Stimulated activated CD8-positive, alpha-beta memory T cell treated with anti-CD3 and anti-CD28 coated beads, Interleukin-7, amount 100 ng/mL, for 24 hours (primary cell): Measurements from ENCODE around the gene CPLX3.

Experiments
- DNase-seq: peaks from one replicate; pipeline ENCODE4 v3.0.0-alpha.2; 2020; ENCODE audit warnings: low read depth

CPLX3 gene

DNA sequence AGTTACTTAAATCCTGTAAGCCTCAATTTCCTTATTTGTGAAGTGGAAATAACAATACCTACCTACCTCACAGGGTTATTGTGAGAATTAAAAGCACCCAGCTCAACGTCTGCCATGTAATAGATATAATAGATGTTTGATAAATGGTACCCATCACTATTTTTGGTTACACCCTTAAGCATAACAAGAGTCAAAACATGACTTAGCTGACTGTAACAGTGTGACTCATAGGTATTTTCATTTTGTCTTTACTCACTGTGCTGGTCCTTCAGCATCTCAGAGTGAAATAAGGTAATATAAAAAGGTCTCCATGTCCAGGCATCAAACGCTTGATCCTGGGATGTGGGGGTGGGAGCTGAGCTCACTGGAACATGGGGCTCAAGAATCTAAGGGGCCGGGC, 3.1 kb downstream of the CPLX3 start:
- no peak for DNase-seq

DNA sequence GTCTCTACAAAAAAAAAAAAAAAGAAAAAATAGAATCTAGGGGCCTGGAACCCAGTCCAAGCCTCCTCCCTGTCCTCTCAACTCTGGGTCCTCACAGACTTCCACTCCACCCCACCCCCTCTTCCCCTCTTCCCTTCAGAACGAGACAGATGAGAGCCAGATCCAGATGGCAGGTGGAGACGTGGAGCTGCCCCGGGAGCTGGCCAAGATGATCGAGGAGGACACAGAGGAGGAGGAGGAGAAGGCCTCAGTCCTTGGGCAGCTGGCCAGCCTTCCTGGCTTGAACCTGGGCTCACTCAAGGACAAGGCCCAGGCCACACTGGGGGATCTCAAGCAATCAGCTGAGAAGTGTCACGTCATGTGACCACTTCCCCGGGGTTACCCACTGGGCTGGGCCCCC, 3.6 kb downstream of the CPLX3 start:
- no peak for DNase-seq

DNA sequence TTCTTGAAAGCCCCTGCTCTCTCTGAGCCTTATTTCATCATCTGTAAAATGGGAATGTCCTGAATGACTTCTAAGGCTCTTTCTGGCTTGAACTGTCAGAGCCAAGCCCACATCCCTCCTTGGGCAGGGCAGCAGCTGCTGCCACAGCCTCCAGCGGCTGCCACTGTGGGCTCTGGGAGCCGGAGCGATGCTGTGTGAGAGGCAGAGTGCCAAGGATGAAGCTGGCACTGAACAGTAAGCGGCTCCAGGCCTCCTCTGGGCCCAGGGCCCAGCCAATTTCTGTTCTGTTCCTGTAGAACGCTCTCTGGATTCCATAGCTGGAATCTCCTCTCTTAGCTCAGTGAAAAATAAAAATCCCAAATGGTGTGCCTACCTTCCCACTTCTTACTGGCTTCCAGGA, 4.4 kb downstream of the CPLX3 start:
- DNase-seq: no peak

DNA sequence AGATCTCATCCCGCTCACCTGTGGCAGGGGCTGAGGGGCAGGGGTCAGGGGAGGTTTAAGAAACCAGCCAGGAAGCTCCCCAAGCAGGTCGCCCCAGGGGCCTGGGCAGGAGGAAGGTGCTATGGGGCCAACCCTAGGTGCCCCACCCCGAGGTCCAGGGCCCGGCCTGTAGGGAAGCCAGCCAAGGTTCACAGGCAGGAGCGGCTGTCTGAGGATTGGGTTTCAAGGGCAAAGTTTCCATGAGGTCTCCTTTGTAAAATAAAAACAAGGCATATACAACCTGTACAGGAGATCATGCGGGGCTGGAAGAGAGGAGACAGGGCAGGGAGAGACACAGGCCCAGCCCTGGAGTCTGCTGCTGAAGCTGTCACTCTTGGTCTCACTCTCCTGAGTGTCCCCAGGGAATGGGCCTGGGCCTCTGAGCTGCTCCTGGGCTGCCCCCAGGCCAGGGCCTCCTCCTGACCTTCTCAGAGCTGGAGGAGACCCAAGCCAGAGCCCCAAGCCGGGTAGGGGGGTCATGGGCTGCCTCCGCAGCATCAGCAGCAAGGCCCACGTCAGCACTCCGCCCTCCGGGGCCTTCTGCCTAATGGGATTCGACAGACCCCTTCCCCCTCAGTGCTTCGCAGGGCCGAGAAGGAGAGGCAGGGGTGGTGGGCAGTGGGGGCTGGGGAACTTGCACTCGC, 5.5 kb downstream of the CPLX3 start:
- DNase-seq: no peak

DNA sequence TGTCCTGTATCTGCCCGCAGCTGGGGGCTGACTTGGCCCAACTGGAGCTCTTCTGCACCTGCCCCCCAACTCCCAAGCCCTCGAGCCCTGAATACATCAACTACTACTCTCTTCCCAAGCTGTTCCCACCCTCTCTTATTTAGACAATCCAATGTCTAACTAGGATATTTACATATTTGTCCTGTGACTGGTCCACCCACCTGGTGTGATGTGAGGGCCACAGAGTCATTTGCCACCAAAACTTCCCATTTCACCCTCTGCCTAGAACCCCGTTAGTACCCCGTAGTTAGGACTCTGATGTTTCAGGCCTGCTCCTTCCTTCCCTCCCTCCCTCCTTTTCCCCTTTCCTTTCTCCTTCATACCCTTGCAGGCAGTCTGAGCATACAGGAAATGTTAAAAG, 6.4 kb downstream of the CPLX3 start:
- DNase-seq: no peak

DNA sequence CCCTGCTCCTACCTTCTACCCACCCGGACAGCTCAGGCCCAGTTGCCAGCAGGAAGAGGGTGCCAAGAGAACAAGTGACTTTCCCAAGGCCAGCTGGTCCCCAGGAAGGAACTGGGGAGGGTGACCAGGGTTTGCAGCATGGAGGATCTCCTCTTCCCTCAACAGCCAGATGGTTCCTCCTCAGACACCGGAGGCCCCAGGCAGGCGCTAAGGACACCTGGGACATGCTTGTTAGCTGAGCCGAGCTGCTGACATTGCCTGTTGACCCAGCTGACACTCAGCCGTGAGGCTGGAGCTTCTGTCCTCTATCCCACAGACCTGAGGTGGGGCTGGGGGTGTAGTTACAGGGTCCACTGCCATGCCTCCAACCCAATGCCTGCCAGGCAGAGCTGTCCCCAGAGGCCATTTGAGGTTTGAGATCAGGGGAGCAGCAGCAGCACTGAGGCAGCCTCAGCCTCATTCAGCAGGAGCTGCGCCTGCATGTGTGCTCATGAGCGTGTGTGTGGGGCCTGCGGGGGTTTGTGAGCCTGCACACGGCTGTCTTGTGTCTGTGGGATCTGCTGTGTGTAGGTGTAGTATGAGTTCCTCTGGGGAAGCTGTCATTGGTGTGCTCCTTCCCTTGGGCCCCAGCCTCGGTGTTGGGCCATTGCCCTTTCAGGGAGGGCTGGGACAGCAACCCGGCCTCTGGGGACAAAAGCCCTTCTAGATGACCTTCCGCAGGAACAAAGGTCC, 7.1 kb downstream of the CPLX3 start:
- DNase-seq: no peak

DNA sequence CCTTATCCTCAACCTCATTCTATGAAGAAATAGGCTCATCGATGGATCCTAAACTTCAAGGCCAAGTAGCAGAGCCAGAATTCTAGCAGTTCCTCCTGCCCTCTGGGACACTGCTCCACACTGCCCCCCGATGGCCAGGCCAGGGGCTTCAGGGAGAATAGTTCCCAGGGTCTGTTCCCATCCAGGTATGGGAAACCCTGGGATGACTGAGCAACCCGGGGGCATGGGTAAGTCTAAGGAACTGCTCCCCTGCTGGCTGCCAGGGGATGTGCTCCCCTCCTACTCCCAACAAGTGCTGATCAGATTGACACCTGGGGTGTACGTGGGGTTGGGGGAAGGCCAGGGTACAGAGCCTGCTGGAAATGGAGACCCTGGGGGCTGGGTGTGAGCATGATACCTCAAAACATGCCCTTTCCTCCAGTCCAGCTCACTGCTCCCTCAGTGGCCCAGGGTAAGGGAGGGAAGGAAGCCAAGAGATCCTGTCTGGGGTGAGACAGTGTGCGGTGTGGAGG, 8.9 kb downstream of the CPLX3 start:
- DNase-seq: no peak

DNA sequence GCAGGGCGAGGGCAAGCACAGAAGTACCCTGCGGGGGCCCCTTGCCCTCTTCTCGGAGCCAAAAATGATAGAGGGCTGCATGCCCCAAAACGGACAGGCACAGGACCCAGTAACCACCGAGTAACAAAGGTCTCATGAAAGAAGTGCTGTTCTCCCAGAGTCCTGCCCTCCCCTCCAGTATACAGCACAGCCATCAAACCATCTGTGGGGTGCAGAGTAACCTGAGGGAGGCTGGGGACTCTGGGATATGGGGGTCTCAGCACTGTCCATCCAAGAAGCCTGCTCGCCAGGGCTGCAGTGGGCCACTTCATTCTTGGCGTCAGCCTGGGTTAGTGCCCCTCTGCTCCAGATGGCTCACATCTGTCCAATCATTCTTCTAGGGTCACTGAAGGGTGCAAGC, 10.4 kb downstream of the CPLX3 start:
- DNase-seq: no peak

DNA sequence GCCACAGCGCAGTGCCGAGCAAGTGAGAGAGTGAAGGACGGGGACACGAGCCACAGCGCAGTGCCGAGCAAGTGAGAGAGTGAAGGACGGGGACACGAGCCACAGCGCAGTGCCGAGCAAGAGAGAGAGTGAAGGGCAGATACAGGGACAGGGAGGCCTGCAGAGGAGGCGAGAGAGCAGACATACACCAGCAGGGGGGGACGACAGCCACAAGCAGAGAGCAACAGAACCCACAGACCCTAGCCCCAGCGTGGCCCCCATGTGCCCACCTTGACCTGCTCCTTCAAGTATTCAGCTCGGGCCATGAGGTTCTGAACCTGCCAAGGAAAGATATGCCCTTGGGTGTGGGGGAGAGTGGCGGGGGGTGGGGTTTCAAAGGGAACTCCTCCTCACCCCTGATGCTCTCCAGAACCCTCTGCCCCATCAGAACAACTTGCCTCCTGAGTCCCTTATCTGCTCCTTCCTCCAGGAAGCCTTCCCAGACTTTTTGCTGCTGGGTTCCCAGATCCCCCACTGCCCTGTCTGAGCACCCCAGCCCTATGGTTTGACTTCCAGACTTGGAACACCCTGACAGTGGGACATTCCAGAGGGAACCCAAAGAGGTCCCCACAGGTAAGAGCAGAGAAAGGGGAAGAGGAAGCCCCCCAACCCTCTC, 11.2 kb downstream of the CPLX3 start:
- DNase-seq: no peak

DNA sequence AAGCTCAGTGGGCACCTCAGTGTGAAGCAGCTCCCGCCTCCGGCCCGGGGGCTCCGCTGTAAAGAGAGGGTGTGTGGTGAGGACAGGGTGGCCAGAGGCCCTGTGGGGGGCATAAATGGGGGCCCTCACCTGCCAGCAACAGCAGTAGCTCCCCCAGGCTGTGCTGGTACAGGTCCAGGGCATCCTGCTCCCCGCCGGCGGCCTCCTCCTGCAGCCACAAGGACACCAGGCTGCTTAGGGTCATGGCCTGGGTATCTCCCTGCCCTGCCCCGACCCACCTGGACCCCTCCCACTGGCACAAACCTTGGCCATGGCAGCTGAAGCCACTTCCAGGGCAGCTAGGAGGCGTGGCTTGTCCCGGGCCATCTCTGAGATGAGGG, 11.7 kb downstream of the CPLX3 start:
- no peak for DNase-seq

DNA sequence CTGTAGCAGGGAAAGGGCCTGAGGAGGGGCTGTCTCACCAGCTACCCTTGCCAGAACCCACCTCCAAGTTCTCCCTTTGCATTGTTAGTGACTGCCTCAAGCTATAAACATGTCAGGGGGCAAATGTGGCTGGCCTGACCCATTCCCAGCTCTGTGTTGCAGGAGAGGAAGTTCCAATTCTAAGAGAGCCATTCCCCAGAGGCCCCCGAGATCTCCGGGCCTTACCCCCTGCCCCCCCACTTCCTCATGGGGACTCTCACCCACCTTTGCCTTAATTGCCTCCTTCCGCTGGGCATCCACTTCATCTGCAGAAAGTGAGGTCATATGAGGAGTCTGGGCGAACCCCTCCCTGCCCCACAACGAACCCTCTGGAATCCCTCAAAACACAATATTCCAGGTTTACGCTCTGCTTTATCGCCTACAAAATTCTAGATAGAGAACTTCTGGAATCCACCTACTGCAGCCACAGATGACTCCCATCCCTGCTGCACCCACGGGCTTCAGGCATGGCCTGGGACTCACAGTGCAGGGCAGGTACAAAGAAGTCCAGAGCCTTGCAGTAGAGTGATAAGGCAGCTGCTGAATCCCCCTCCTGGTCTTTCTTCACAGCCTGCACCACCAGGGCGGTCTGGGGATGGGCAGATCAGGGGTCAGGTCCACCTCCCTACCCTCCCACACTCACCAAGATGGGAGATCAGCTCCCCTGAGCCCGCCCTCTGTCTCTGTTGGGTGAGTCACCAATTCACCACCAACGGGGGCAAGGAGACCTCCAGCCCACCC, 12.5 kb downstream of the CPLX3 start:
- DNase-seq: no peak

DNA sequence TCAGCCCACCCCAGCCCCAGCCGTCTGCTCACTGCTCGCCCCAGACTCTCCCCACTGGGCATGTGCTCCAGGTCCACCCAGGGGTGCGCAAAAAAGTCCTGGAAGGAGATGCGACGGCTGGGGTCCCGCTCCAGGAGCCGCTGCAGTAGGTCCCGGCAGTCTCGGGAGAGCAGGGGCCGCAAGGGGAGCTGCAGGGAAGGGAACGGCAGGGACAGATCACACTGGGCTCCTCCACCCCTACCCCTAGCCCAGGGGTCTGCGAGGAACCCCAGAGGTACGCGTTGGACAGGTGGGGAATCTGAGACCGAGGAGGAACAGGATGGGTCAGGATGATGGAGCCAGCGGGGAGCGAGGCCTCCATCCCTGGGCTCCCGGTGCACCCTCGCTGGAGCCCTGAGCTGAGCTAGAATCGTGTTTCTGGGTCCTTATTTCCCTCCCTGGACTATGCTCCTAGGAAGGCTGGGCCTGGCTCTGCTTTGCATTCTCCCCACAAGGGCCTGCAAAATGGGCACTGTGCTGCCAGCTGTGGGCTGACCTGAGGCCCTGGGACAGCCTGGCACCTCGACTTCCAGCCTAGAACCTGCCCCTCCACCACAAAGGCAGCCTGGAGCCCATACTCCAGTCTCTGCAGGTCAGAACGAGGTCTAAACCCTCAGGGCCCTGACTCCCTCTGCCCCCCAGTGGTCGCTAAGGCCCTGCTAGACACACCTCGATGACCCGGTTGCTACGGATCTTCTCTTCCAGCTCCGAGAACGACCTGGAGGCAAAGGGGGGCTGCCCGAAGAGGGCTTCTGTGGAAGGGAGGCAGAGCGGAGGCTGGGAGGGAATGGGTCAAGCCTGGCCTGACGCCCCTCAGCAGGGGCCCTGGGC, 13.3 kb downstream of the CPLX3 start:
- no peak for DNase-seq

DNA sequence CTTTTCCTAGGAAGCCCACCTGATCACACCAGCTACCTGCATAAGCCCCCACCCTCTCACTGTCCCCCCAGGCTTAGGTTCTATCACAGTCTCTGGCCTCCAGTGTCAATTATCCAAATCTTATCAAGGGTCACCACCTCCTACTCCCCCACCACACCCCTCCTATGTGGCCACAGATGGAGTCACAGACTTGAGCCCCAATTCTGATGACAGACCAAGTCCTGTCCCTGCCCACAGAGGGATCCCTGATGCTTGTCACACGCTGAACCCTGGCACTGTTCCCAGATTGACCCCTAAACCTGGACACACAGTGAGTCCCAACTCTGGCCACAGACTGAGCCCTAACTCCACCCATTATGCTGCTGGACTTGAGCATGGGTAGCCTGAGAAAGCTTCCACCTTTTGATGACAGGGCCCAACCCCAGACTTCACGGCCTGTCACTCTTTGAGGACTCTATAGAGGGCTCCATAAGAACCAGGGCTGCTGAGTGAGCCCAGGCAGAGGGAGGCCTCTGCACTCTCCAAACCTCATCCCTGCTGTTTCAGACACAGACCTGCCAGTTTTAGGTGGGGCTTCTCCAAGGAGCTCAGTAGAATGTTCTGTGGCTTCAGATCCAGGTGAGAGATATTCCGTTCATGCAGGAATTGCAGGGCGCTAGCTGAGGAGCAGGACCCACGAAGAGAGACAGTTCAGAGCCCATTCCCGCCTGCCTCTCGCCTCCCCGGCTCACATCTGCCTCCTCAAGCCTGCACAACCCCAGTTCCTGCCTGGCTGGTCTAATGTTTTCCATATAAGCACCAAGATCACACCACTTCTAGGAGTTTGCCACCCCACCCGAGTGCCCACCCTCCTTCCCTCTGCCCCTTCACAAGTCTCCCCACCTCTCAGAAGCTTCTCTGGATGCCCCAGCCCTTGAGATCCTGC, 14.7 kb downstream of the CPLX3 start:
- no peak for DNase-seq

DNA sequence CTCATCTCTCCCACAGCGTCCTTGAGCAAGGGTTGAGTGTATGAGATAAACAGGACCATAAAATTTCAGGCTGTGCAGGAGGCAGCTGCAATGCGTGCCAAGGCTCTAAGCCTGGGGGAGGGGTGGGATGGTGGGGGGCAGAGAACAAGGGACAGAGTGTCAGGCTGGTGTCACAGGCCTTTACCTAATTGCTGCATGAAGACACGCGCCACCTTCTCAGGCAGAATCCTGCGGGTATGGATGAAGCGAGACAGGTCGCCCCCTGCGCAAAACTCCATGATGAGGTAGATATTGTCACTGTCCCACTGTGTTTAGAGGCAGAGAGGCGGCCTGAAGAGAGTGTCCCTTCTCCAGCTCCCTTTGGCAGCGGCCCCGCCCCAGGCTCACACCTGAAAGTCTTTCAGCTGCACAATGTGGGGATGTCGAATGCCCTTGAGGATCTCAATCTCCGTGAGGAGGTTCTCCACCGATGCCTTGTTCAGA, 15.5 kb downstream of the CPLX3 start:
- DNase-seq: no peak

DNA sequence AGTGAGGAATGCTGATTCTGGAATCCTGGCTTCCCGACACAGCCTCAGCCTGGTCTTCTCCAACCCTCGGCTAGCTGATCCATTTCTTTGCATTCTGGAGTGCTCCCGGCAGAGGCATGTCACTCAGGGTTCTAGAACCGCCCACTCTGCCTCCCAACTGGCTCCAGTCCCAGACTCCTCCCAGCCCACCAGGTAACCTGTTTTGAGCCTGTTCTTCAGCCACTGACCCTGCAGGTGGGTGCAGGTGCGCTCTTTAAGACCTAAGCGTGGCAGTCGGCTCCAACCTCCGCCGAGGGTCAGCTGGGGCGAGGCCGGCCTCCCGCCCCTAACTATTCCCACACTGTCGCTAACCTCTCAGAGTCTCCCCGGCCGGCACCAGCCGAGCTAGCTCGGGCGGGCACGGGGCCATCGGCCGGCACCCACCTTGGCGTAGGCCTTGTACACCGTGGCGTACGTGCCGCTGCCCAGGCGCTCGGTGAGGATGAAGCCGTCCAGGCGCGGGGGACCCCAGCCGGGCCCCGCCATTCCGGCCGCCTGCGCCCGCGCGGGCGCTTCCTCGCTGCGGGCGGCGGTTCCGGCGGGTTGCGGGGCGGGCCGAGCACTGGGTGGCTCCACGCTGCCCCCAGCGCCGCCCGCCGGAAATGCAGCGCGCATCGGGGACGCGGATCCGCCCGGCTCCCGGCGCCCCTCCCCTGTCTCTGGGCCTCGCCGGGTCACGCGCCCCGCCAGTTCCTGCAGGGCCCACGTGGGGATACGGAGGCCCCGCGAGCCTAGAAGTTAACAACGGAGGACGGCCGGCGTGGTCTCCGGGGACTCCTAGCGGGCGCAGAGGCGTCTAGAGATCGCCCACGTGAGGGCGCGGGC, 16.4 kb downstream of the CPLX3 start, which contains the start of gene ULK3:
Gene ULK3 (minus strand): TSS at position 576 of the 864 bp plus-strand sequence. CDS start 51 bp downstream, at position 525.
- DNase-seq: peak; percentile 82

DNA sequence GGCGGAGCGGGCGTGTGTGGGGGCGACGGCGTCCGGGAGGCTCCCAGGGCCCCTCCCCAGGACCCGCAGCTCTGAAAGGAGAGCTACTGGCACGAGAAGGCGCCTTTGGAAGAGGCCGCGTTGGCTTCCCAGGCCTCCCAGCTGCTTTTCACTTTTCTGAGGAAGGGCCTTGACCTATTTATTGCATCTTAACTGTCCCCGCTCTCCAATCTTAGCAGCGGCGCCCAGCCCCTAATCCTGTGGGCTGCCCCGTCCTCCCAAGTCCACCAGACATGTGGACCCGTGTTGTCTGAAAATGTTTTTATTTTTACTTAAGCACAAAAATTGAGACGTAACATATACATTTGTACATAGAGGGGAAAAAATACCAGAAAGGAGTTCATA, 17.0 kb downstream of the CPLX3 start:
- DNase-seq: no peak

DNA sequence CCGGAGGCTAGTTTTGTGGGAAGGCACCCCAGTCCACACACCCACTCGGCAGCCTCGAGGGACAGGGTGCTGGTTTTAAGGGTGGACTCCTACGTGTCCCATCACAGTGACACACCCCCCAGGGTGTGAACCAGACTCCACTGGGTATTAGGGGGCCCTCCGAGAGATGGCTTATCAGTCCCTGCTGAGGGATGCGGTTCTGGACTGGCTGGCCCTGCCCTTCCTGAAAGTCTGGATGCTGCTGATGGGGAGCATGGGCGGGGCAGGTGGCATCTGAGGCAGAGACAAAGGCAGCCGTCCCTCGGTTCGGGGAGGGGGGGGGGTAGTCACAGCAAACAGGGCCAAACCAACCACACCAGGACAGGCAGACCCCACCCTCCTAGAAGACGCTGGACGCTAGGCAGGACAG, 17.5 kb downstream of the CPLX3 start:
- no peak for DNase-seq

DNA sequence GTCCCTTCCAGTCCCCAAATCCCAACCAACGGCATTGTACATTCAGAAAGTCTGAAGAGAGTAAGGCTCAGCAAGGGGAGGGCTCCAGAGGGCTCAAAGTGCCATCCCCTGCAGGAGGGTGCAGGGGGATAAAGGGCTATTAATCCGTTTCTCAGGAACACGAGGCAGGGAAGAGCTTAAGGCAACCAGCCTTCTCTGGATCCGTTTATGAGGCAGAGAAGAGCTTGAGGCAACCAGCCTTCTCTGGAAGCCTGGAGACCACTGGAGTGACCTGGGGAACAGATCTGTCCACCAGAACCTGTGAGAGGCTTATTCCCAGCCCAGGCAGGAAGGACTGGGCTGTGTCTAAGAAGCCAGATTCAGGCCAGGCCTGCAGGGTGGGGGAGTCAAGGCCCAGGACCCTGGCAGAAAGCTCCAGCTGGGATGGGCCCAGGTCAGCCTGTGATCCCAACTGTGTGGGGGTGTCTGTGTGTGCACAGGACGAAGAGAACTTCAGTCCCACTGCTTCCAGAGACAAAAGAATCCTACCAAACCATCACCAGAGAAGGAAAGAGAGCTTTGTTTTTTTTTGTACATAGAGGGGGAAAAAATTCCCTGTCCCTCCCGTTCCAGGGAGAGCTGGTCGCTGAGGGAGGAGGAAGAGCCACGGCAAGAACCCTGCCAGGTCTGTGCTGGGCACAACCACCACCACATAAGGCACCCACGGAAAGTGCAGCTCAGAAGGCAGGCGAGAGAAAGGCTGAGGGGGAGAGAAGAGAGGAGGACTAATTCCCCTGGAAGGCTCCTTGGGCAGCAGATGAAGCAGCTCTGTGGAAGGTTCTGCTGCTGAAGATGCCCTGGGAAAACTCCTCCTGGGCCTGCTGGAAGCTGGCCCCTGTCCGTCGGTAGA, 18.1 kb downstream of the CPLX3 start:
- no peak for DNase-seq
